Naive B cell (primary cell): ENCODE data around the gene LYAR. TPM values are rescaled to one million over a fixed set of nuclear protein-coding genes. Genes with fewer than 3 reads are reported as not detected.
A peak's percentile ranks its signal among the peaks of the same experiment; 100 is the strongest.

Experiments used
- ATAC-seq, 2 donors: fragments of 150-1000 bp; cut with Tn5 transposase; 2 replicates each; pipeline ENCODE4 v1.10.0; 2021; ENCODE audit warnings: low read depth in 2 of 2, mild to moderate bottlenecking in 2 of 2, moderate library complexity in 2 of 2
- DNase-seq: peaks from one replicate; pipeline ENCODE4 v3.0.0; 2022
- H3K27ac Mint-ChIP-seq, 6 donors: one replicate each; pipeline ENCODE4 v1.8.0; 2020 to 2022; ENCODE audit warnings: mild to moderate bottlenecking in 6 of 6, mixed read lengths in 6 of 6, moderate library complexity in 5 of 6, inconsistent platforms in 2 of 6
- H3K27me3 Mint-ChIP-seq, 3 donors: one replicate each; pipeline ENCODE4 v1.8.0; 2021 to 2022; ENCODE audit warnings: mixed read lengths in 3 of 3, mild to moderate bottlenecking in 1 of 3
- H3K36me3 Mint-ChIP-seq, 2 donors: one replicate each; pipeline ENCODE4 v1.8.0; 2020 to 2022; ENCODE audit warnings: mixed read lengths in 2 of 2, inconsistent platforms in 1 of 2, mild to moderate bottlenecking in 1 of 2
- H3K4me1 Mint-ChIP-seq, 3 donors: one replicate each; pipeline ENCODE4 v1.8.0; 2020 to 2022; ENCODE audit warnings: mixed read lengths in 3 of 3, inconsistent platforms in 1 of 3, mild to moderate bottlenecking in 1 of 3, moderate library complexity in 1 of 3
- H3K4me3 Mint-ChIP-seq, 8 donors: one replicate each; pipeline ENCODE4 v1.8.0; 2020 to 2022; ENCODE audit warnings: mild to moderate bottlenecking in 8 of 8, mixed read lengths in 8 of 8, moderate library complexity in 8 of 8, inconsistent platforms in 2 of 8
- H3K9me3 Mint-ChIP-seq, 7 donors: one replicate each; pipeline ENCODE4 v1.8.0; 2020 to 2022; ENCODE audit warnings: mixed read lengths in 7 of 7, mild to moderate bottlenecking in 5 of 7, inconsistent platforms in 2 of 7, moderate library complexity in 1 of 7
- polyA plus RNA-seq, 6 donors: library from polyadenylated mRNA; unstranded; fragments of 300-500 nt; fragmentation: Illumina TruSeq; gene quantifications; one replicate each; pipeline ENCODE4 v1.2.3, GENCODE V29; 2021; ENCODE audit warnings: low read depth in 6 of 6

The LYAR gene, protein sequence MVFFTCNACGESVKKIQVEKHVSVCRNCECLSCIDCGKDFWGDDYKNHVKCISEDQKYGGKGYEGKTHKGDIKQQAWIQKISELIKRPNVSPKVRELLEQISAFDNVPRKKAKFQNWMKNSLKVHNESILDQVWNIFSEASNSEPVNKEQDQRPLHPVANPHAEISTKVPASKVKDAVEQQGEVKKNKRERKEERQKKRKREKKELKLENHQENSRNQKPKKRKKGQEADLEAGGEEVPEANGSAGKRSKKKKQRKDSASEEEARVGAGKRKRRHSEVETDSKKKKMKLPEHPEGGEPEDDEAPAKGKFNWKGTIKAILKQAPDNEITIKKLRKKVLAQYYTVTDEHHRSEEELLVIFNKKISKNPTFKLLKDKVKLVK
- 10 to 100 TPM; 12.5 to 18.3 (median 14.6) TPM for polyA plus RNA-seq

DNA sequence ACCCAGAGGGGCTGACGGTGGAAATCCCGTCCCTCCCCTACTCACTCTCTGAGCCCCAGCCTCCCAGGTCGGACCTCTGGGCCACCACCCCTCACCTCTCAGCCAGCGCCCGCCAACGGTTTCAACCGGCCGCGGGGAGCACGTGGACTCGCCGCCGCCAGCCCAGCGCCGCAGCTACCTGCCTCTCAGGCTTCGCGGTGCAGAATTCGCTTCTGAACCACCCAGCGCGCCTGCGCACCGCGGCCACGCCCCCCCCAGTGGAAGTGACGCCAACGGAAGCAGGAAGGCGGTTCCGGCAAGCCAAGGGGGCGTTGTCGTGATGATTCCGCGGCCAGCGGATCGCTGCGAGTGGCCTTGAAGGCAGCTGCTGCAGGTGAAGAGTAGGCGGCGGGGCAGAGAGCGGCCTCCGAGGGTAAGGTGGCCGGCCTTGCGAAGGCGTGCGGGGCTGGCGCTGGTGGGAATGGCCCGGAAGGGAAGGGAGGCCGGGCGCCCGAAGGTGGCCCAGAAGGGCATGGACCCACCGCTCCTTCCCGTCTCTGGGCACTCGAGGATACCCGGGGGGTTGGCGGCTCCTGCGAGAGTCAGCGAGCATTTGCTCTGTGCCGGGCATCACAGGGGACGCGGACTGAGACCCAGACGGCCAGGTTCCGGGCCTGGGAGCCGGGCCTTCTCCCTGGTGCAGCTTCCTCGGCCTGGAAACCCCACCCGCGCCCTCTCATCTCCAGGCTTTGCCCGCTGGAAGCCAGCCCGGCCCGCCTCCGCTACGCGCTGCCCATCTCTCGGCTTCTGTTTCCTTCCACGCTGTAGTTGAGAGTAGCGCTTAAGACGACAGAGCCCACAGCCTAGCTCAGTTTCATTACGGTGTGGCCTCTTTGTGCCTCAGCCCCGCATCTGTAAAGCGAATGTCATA, at the start of gene LYAR, which contains the start of gene ZBTB49:
TSS of gene LYAR (minus strand) at position 214 of the 910 bp plus-strand sequence. CDS start 6,412 bp downstream, outside the sequence.
TSS of gene ZBTB49 (plus strand) at position 311 of the 910 bp plus-strand sequence. CDS start 9,695 bp downstream, outside the sequence.
- Mint-ChIP-seq H3K36me3 (peaks cover 7 to 8% of the 10 kb centered on the region in 2 donors), H3K9me3 (peaks cover 0 to 3% (median 0%) of the 10 kb centered on the region in 7 donors), H3K27ac (peak within 1 kb of the TSS; percentile 90 to 97 (median 96)), H3K27me3 (no peaks in the 10 kb centered on the region), H3K4me3 (peak within 1 kb of the TSS; percentile 96 to 99 (median 98)), H3K4me1 (peaks cover 44 to 53% (median 47%) of the 10 kb centered on the region in 3 donors)
- ATAC-seq (peak; percentile 97 to 98), DNase-seq (peak; percentile 97)

DNA sequence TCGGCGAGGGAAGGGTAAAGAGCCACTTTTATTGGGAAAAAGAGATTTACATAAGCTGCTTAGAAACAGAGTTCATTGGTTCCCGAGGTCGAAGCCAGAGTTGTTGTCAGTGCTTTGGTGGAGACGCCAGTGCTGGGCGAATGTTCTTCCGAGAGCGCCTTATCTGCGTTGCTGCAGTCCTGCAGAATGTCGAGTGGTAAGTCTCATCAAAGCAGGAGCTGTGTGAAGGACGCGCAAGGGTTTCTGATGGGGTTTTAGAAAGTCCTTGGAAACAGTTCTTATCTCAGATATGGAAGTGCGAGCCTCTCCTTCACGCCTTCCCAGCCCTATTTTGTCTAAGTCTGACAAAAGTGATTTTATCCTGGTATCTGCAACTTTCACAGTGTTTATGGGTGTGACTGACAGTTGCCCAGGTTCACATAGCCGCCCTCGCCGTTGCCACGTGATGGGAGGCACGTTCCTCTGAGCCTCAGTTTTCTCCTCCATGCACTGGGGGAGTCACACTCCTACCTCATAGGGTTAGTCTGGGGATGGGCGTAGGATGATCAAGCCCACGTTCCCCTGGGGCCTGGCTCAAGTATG, 49.6 kb upstream of the LYAR start:
- peak overlapping the region in 1 of 6 donors; percentile 72 for H3K27ac Mint-ChIP-seq
- DNase-seq (no peak), ATAC-seq (no peak)
- H3K4me1 Mint-ChIP-seq = peaks cover 11 to 24% (median 13%) of the 10 kb centered on the region in 3 donors
- no peak overlapping the region for H3K4me3 Mint-ChIP-seq
- H3K36me3 Mint-ChIP-seq = no peaks in the 10 kb centered on the region
- peaks cover 10 to 32% (median 18%) of the 10 kb centered on the region in 3 donors for H3K27me3 Mint-ChIP-seq
- no peaks in the 10 kb centered on the region for H3K9me3 Mint-ChIP-seq

- no peak overlapping the region for H3K27ac Mint-ChIP-seq
- H3K9me3 Mint-ChIP-seq = no peaks in the 10 kb centered on the region
- DNase-seq (no peak), ATAC-seq (no peak)
- H3K27me3 Mint-ChIP-seq = peaks cover 10 to 37% (median 21%) of the 10 kb centered on the region in 3 donors
- H3K36me3 Mint-ChIP-seq = no peaks in the 10 kb centered on the region
- H3K4me3 Mint-ChIP-seq = no peak overlapping the region
- H3K4me1 Mint-ChIP-seq = peaks cover 7 to 16% (median 11%) of the 10 kb centered on the region in 3 donors
Measured at GRCh38 chr4:4338210-4339001, 48.5 kb upstream of the LYAR start.

- peak; percentile 53 for DNase-seq
- peaks cover 6 to 35% (median 25%) of the 10 kb centered on the region in 3 donors for H3K27me3 Mint-ChIP-seq
- H3K9me3 Mint-ChIP-seq = peaks cover 0 to 4% (median 0%) of the 10 kb centered on the region in 7 donors
- no peaks in the 10 kb centered on the region for H3K36me3 Mint-ChIP-seq
- H3K27ac Mint-ChIP-seq = peak overlapping the region in 2 of 6 donors; percentile 20 to 59
- peak overlapping the region in 1 of 8 donors; percentile 50 for H3K4me3 Mint-ChIP-seq
- peaks cover 7% of the 10 kb centered on the region in 3 donors for H3K4me1 Mint-ChIP-seq
- ATAC-seq = peak; percentile 76 to 89
Measured at GRCh38 chr4:4334798-4335520, 45.0 kb upstream of the LYAR start.

DNA sequence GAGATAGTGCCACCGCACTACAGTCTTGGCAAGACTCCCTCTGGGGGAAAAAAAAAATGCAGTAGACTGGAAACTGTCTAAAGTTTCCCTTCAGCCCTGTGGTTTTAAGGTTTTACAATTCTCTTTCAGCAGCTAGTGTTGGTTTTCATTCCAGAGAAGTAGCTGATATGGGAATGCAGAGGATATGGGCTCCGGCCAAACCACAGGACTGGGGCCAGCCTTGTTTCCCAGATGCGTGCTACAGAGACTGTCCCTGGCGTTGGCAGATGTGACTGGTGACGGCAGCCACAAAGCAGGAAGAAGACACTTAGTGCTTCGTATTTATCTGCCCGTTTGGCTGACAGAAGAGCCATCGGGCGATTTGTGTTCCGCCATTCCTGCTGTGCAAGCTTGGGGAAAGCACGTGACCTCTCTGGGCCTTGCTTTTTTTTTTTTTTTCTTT, 43.3 kb upstream of the LYAR start:
- peak in 1 of 2 donors; percentile 21 for ATAC-seq
- Mint-ChIP-seq H3K4me1 (peaks cover 7% of the 10 kb centered on the region in 3 donors), H3K27me3 (peaks cover 6 to 29% (median 25%) of the 10 kb centered on the region in 3 donors), H3K27ac (no peak overlapping the region), H3K4me3 (no peak overlapping the region), H3K9me3 (peaks cover 0 to 6% (median 0%) of the 10 kb centered on the region in 7 donors), H3K36me3 (no peaks in the 10 kb centered on the region)
- DNase-seq = no peak

- Mint-ChIP-seq H3K9me3 (peaks cover 0 to 6% (median 0%) of the 10 kb centered on the region in 7 donors), H3K27me3 (peaks cover 6 to 27% (median 23%) of the 10 kb centered on the region in 3 donors), H3K27ac (no peak overlapping the region), H3K4me3 (no peak overlapping the region), H3K4me1 (peaks cover 7% of the 10 kb centered on the region in 3 donors), H3K36me3 (no peaks in the 10 kb centered on the region)
- ATAC-seq (no peak), DNase-seq (no peak)
Measured at GRCh38 chr4:4332529-4332928, 42.6 kb upstream of the LYAR start.

DNA sequence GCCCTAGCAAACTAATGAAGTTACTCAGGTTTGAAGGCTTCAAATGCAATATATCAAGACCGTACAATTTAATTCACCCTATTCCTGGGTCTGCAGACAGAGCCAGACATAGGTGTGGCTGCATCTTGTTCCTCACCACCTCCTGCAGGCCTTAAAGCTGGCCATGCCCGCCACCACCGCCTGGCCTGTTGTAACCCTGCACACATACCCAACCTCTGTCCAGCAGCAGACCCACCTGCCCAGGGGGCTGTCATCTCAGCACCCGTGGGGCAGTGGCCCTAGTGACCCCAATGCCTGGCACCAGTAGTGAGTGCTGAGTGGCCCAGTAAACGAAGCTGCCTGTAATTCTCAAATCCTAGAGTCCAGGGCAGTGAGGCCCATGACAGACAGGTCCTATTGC, 40.8 kb upstream of the LYAR start:
- Mint-ChIP-seq H3K4me1 (peaks cover 7% of the 10 kb centered on the region in 3 donors), H3K27me3 (peaks cover 6 to 16% (median 11%) of the 10 kb centered on the region in 3 donors), H3K27ac (peak overlapping the region in 1 of 6 donors; percentile 9), H3K36me3 (no peaks in the 10 kb centered on the region), H3K9me3 (peaks cover 0 to 6% (median 0%) of the 10 kb centered on the region in 7 donors), H3K4me3 (no peak overlapping the region)
- no peak for DNase-seq
- ATAC-seq = no peak

- Mint-ChIP-seq H3K9me3 (peaks cover 0 to 6% (median 0%) of the 10 kb centered on the region in 7 donors), H3K4me1 (peaks cover 0 to 1% (median 0%) of the 10 kb centered on the region in 3 donors)
Measured at GRCh38 chr4:4329496-4329895, 39.5 kb upstream of the LYAR start.

DNA sequence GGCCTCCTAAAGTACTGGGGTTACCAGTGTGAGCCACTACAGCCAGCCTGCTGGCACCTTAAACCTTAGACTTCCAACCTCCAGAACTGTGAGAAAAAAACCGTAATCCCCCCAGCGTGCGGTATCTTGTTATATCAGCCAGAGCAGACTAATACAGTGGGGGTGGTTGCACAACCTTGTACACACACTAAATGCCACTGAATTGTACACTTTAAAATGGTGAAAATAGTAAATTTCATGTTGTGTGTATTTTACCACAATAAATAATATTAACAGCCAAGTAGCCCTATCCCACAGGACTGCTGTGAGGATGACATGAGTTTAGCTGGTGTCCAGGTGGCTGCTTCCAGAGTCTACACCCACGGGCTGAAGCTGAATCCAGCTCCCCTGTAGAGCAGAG, 38.9 kb upstream of the LYAR start:
- Mint-ChIP-seq H3K4me3 (no peak overlapping the region), H3K27me3 (peaks cover 0 to 9% (median 0%) of the 10 kb centered on the region in 3 donors), H3K27ac (no peak overlapping the region), H3K9me3 (peaks cover 0 to 6% (median 0%) of the 10 kb centered on the region in 7 donors), H3K4me1 (no peaks in the 10 kb centered on the region), H3K36me3 (peaks cover 0 to 4% of the 10 kb centered on the region in 2 donors)
- DNase-seq (no peak), ATAC-seq (no peak)

More at GRCh38 chr4:4329496-4329895, 39.5 kb upstream of the LYAR start:
- H3K27ac Mint-ChIP-seq = no peak overlapping the region
- no peak overlapping the region for H3K4me3 Mint-ChIP-seq
- H3K36me3 Mint-ChIP-seq = no peaks in the 10 kb centered on the region
- DNase-seq (no peak), ATAC-seq (no peak)
- H3K27me3 Mint-ChIP-seq = peaks cover 0 to 11% (median 4%) of the 10 kb centered on the region in 3 donors

- no peaks in the 10 kb centered on the region for H3K4me1 Mint-ChIP-seq
- DNase-seq = no peak
- H3K9me3 Mint-ChIP-seq = peaks cover 0 to 6% (median 0%) of the 10 kb centered on the region in 7 donors
- H3K27me3 Mint-ChIP-seq = peaks cover 0 to 9% (median 0%) of the 10 kb centered on the region in 3 donors
- no peak for ATAC-seq
- peaks cover 0 to 11% of the 10 kb centered on the region in 2 donors for H3K36me3 Mint-ChIP-seq
- H3K27ac Mint-ChIP-seq = no peak overlapping the region
- no peak overlapping the region for H3K4me3 Mint-ChIP-seq
Measured at GRCh38 chr4:4328206-4328605, 38.3 kb upstream of the LYAR start.

GRCh38 chr4:4327652-4328121, 37.7 kb upstream of the LYAR start:
- DNase-seq = no peak
- ATAC-seq = no peak
- peaks cover 0 to 9% (median 0%) of the 10 kb centered on the region in 3 donors for H3K27me3 Mint-ChIP-seq
- peaks cover 0 to 6% (median 0%) of the 10 kb centered on the region in 7 donors for H3K9me3 Mint-ChIP-seq
- H3K36me3 Mint-ChIP-seq = peaks cover 0 to 15% of the 10 kb centered on the region in 2 donors
- H3K27ac Mint-ChIP-seq = no peak overlapping the region
- no peak overlapping the region for H3K4me3 Mint-ChIP-seq
- H3K4me1 Mint-ChIP-seq = no peaks in the 10 kb centered on the region
